ENCODE results near the gene BRSK2.

Gene BRSK2

GRCh38 chr11:1438261-1438966 is 48.7 kb downstream of the BRSK2 start:
- DNase-seq: no peak

GRCh38 chr11:1438967-1439330 is 49.2 kb downstream of the BRSK2 start:
- DNase-seq: no peak

- no peak for DNase-seq
These were observed 49.6 kb downstream of the BRSK2 start for GRCh38 chr11:1439341-1439740.

- DNase-seq: no peak
These were observed 50.3 kb downstream of the BRSK2 start for GRCh38 chr11:1440066-1440465.

GRCh38 chr11:1440496-1440895 is 50.8 kb downstream of the BRSK2 start:
- no peak for DNase-seq

- DNase-seq: no peak
These were observed 52.4 kb downstream of the BRSK2 start for GRCh38 chr11:1442163-1442562.

- no peak for DNase-seq
These were observed 53.2 kb downstream of the BRSK2 start for GRCh38 chr11:1442807-1443366.

- DNase-seq: no peak
These were observed 54.0 kb downstream of the BRSK2 start for GRCh38 chr11:1443737-1444136.

GRCh38 chr11:1444321-1444720 is 54.6 kb downstream of the BRSK2 start:
- no peak for DNase-seq

GRCh38 chr11:1444823-1445422 is 55.2 kb downstream of the BRSK2 start:
- DNase-seq: no peak

- no peak for DNase-seq
These were observed 56.2 kb downstream of the BRSK2 start for GRCh38 chr11:1445741-1446445.

GRCh38 chr11:1446623-1447022 is 56.9 kb downstream of the BRSK2 start:
- no peak for DNase-seq

GRCh38 chr11:1447845-1448825 is 58.4 kb downstream of the BRSK2 start:
- no peak for DNase-seq

GRCh38 chr11:1448882-1449281 is 59.1 kb downstream of the BRSK2 start:
- no peak for DNase-seq

- DNase-seq: no peak
These were observed 59.9 kb downstream of the BRSK2 start for GRCh38 chr11:1449490-1450243.

GRCh38 chr11:1450344-1450875 is 60.7 kb downstream of the BRSK2 start:
- DNase-seq: no peak

- DNase-seq: no peak
These were observed 61.4 kb downstream of the BRSK2 start for GRCh38 chr11:1450949-1451710.

GRCh38 chr11:1451781-1452470 is 62.2 kb downstream of the BRSK2 start:
- no peak for DNase-seq

GRCh38 chr11:1452744-1453143 is 63.0 kb downstream of the BRSK2 start:
- DNase-seq: no peak

GRCh38 chr11:1453611-1454034 is 63.9 kb downstream of the BRSK2 start:
- DNase-seq: no peak
